Right lobe of liver (tissue), 6 donors: ENCODE data around the gene ANKH. TPM values are rescaled to one million over a fixed set of nuclear protein-coding genes. Genes with fewer than 3 reads are reported as not detected.
"Not testable (repeated sequence)": the region's sequence is repeated elsewhere in the genome, so short reads cannot be mapped to it uniquely, and the experiment has no call there.

Experiments used
- ATAC-seq, 4 donors: fragments of 200-7000 bp; cut with Tn5 transposase; one replicate each; pipeline ENCODE4 v1.9.1; 2020; ENCODE audit warnings: mild to moderate bottlenecking in 4 of 4, moderate library complexity in 4 of 4
- DNase-seq, 3 donors: peaks; one replicate each; pipeline ENCODE4 v3.0.0-alpha.2; 2020
- H3K27ac ChIP-seq, 3 donors: fragments of 200-600 bp; one replicate each; pipeline ENCODE4 v1.8.0; 2022
- H3K27me3 ChIP-seq, 2 donors: fragments of 200-600 bp; one replicate each; pipeline ENCODE4 v1.8.0; 2022
- H3K36me3 ChIP-seq, 4 donors: fragments of 200-600 bp; sonication (generic) in 1 of 4; one replicate each; pipeline versions ENCODE4 v1.5.1 to v1.8.0; 2017 to 2022; ENCODE audit warnings: control low read depth in 1 of 4
- H3K4me1 ChIP-seq, 4 donors: fragments of 200-600 bp; sonication (generic) in 1 of 4; one replicate each; pipeline versions ENCODE4 v1.5.1 to v1.8.0; 2017 to 2022; ENCODE audit warnings: control low read depth in 1 of 4
- H3K4me3 ChIP-seq, 3 donors: fragments of 200-600 bp; one replicate each; pipeline ENCODE4 v1.8.0; 2022
- H3K9me3 ChIP-seq, 4 donors: fragments of 200-600 bp; sonication (generic) in 1 of 4; one replicate each; pipeline versions ENCODE4 v1.5.1 to v1.8.0; 2017 to 2022; ENCODE audit warnings: control low read depth in 1 of 4
- POLR2A ChIP-seq: fragments of 450-650 bp; IDR thresholded peaks from one replicate; pipeline ENCODE4 v1.6.1; 2017; ENCODE audit warnings: antibody characterized with exemption, mild to moderate bottlenecking
- WGBS: methylation state at CpG from one replicate; pipeline ENCODE4 v1.1.6; 2018; ENCODE audit warnings: low coverage, low lambda C conversion rate; ENCODE audit not compliant: insufficient coverage; ENCODE audit errors: missing lambda C conversion rate; 5-methylcytosine and 5-hydroxymethylcytosine counted together
- intact Hi-C, 2 donors: fragments of 100-400 bp; cut with DNase I; formaldehyde crosslinking; loops; one replicate each; pipeline versions ENCODE4 v1.11.2 to v1.14.1; 2022
- total RNA-seq, 6 experiments: library from RNA; depleted of rRNA in 2 of 6; stranded (reverse); fragments of >200 nt in 2 of 6; fragmentation: NEBNext Ultra II Directional in 3 of 6; extraction: Animal tissue kit (Norgen Biotek cat#: 25700) in 3 of 6; gene quantifications; one replicate each; pipeline versions ENCODE4 v1.1.0 to v1.2.4, GENCODE V29; 2016 to 2023
- TF ChIP-seq, protein P1 (sequence below), 4 donors: fragments of 200-600 bp in 3 of 4; fragments of 450-650 bp in 1 of 4; IDR thresholded peaks; one replicate each; pipeline versions ENCODE4 v1.5.1 to v1.8.0; 2016 to 2022; ENCODE audit warnings: antibody characterized with exemption in 4 of 4, mild to moderate bottlenecking in 2 of 4
- donor health status: DM: no; HTN: yes; CAD: no.
- donor health status: DM: no; HTN: no; CAD: no.
- donor health status: DM: no; HTN: no; CAD: no.
- donor health status: DM: no; HTN: yes; CAD: no.
- donor health status: DM: no; HTN: yes; CAD: no.

ANKH gene
- total RNA-seq, 6 experiments from 2014 or later, result 38.5 to 121 (median 61.9) TPM

DNA sequence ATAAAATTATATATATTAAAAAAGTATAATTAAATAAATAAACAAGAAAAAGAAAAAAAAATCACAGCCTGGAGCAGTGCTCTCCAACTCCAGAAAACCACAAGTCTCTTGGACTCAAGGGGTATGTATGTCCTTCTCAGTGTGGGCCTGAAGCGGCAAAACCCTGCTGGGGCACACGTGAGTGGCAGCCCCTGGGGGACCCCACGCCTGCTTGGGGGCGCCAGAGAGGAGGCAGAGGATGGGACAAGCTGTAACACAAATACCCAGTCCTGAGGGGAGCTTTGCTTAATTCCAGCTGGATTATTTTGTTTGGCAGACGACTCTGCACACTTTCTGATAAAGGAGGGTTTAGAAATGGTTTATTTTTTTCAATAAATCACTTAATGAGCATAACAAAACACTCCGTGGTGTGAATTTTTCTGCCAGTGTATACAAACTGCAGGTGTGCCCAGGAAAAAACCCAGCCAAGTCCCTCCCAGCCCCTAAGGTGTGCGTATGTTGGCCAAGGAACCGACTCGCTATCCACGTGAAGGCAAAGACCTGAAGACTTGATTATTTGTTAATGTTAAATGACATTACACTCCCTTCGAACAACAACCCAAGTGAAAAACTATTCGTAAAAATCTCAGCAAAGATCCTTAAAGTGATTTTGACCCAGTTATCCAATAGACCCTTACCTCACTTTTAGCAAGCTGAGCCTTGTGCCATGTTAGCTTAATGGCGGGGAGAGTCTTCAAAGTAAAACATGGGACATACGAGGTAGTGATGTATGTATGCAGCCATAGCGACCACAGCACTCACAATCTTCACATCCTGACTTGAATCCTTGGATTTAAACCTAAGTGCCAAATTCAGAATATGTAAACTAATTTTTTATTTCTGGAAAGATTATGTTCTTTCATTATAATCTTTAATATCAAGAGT is 32.9 kb downstream of the ANKH start:
- intact Hi-C loops, result no loop called here
- no peaks in the 10 kb centered on the region for H3K9me3 ChIP-seq
- DNase-seq, result no peak
- H3K36me3 ChIP-seq, result no peaks in the 10 kb centered on the region
- no peak overlapping the region for H3K27ac ChIP-seq
- WGBS, result 86% methylated on average over 12 of the region's 15 CpGs
- ATAC-seq, result no peak
- no peaks in the 10 kb centered on the region for H3K27me3 ChIP-seq
- no peak for TF ChIP-seq POLR2A
- TF ChIP-seq, protein P1, sequence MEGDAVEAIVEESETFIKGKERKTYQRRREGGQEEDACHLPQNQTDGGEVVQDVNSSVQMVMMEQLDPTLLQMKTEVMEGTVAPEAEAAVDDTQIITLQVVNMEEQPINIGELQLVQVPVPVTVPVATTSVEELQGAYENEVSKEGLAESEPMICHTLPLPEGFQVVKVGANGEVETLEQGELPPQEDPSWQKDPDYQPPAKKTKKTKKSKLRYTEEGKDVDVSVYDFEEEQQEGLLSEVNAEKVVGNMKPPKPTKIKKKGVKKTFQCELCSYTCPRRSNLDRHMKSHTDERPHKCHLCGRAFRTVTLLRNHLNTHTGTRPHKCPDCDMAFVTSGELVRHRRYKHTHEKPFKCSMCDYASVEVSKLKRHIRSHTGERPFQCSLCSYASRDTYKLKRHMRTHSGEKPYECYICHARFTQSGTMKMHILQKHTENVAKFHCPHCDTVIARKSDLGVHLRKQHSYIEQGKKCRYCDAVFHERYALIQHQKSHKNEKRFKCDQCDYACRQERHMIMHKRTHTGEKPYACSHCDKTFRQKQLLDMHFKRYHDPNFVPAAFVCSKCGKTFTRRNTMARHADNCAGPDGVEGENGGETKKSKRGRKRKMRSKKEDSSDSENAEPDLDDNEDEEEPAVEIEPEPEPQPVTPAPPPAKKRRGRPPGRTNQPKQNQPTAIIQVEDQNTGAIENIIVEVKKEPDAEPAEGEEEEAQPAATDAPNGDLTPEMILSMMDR (IDR thresholded peaks at IDR 0.05), result no peak
- no peaks in the 10 kb centered on the region for H3K4me1 ChIP-seq
- H3K4me3 ChIP-seq, result no peak overlapping the region

DNA sequence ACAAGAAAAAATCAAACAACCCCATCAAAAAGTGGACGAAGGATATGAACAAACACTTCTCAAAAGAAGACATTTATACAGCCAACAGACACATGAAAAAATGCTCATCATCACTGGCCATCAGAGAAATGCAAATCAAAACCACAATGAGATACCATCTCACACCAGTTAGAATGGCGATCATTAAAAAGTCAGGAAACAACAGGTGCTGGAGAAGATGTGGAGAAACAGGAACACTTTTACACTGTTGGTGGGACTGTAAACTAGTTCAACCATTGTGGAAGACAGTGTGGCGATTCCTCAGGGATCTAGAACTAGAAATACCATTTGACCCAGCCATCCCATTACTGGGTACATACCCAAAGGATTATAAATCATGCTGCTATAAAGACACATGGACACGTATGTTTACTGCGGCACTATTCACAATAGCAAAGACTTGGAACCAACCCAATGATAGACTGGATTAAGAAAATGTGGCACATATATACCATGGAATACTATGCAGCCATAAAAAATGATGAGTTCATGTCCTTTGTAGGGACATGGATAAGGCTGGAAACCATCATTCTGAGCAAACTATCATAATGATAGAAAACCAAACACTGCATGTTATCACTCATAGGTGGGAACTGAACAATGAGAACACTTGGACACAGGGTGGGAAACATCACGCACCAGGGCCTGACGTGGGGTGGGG is 34.0 kb downstream of the ANKH start:
- H3K4me1 ChIP-seq, H3K36me3 ChIP-seq, ATAC-seq, H3K4me3 ChIP-seq, intact Hi-C loops, H3K27ac ChIP-seq, DNase-seq, H3K27me3 ChIP-seq, H3K9me3 ChIP-seq: not testable (repeated sequence)
- 94% methylated on average over 2 of the region's 7 CpGs for WGBS

DNA sequence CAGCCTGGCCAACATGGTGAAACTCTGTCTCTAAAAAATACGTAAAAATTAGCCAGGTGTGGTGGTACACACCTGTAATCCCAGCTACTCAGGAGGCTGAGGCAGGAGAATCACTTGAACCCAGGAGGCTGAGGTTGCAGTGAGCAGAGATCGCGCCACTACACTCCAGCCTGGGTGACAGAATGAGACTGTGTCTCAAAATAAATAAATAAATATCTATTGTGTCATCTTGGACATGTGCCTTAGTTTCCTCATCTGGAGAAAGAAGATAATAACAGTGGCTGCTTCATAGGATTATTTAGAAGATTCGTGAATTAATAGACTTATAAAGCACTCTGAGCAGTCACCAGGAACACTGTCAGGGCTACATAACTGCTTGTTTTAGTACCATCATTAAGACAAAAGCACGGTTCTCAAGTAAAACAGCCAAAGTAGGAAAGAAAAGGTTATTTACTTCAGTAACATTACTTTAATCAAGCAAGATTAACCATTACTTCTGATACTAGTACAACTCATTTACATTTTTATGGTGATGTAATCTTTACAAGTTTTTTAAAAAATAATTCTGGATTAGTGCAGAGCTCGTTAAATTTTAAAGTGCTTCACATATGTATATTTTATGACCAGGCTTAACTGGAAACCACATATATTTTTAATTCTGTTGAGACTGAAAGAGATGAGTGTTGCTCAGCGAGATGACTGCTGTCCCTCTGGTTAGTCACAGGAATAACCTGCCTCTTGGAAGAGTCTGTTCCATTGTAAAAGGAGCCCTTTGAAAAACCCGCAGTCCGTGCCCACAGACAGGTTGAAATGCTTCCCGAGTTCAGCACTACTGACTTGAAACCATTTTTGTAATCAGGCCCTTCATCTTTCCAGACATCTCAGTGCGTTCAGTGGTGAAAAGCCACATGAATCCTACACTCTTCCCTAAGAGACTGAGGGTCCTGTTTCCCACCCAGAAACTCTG is 36.7 kb downstream of the ANKH start:
- Histone ChIP-seq H3K36me3 (no peaks in the 10 kb centered on the region), H3K4me3 (no peak overlapping the region), H3K27ac (no peak overlapping the region), H3K27me3 (no peaks in the 10 kb centered on the region), H3K4me1 (peaks cover 0 to 10% (median 0%) of the 10 kb centered on the region in 4 donors), H3K9me3 (no peaks in the 10 kb centered on the region)
- no peak for DNase-seq
- TF ChIP-seq POLR2A, result no peak
- TF ChIP-seq, protein P1 (IDR thresholded peaks at IDR 0.05), result no peak
- 94% methylated on average over 11 of the region's 11 CpGs for WGBS
- ATAC-seq, result no peak
- intact Hi-C loops, result no loop called here

DNA sequence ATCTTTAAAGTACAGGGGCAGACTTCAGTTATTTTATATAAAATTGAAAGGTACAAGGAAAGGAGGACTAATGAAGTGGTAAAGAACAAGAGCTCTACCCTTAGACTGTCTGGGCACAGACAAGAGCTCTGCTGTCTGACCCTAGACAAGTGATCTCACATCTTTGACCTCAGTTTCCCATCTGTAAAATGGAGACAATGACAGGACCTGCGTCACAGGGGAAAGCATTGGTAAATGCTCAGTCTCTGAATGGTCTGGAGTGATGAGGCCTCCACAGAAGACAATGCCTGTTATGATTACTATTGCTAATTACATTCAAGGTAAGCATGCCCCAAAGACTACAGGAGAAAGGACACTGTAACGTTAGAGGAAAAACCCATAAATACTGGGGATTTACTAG is 37.5 kb downstream of the ANKH start:
- no peak for ATAC-seq
- Histone ChIP-seq H3K27ac (no peak overlapping the region), H3K9me3 (no peaks in the 10 kb centered on the region), H3K4me3 (no peak overlapping the region), H3K36me3 (no peaks in the 10 kb centered on the region), H3K4me1 (peaks cover 0 to 15% (median 0%) of the 10 kb centered on the region in 4 donors), H3K27me3 (no peaks in the 10 kb centered on the region)
- 100% methylated on average over 2 of the region's 2 CpGs for WGBS
- TF ChIP-seq, protein P1 (IDR thresholded peaks at IDR 0.05), result no peak
- TF ChIP-seq POLR2A, result no peak
- intact Hi-C loops, result no loop called here
- DNase-seq, result no peak
